Endothelial cell of umbilical vein (primary cell): ENCODE data around the gene SPTBN5. TPM values are rescaled to one million over a fixed set of nuclear protein-coding genes. Genes with fewer than 3 reads are reported as not detected.

Experiments used
- BruUV-seq: library from RNA; stranded (reverse); fragments of 400-500 nt; replicated peaks from 2 replicates; lab custom pipeline; 2021; lab: Mats Ljungman, UMichigan
- CTCF ChIA-PET: fragments of 300-600, 350-600 bp; sonication (Branson Sonifier 250); formaldehyde crosslinking; loops from one replicate; lab custom pipeline; 2021; ENCODE audit warnings: antibody characterized with exemption, inconsistent platforms; lab: Charles Lee
- POLR2A ChIA-PET: fragments of 300-600, 350-600 bp; sonication (Branson Sonifier 250); formaldehyde crosslinking; loops from one replicate; lab custom pipeline; 2021; ENCODE audit warnings: antibody characterized with exemption, inconsistent platforms; lab: Charles Lee
- DNase-seq: peaks from one replicate; pipeline ENCODE4 v3.0.0-alpha.2; 2011; ENCODE audit warnings: low read depth, low spot score
- FAIRE-seq: peaks from 2 replicates; lab custom pipeline; 2011; peaks lifted over from hg19 to GRCh38; lab: Jason Lieb, UNC
- H2AFZ ChIP-seq: 2 replicates; pipeline ENCODE4 v1.6.0; 2012; ENCODE audit warnings: low read depth, low read length, control low read depth, inconsistent platforms
- H3K27ac ChIP-seq: 2 replicates; pipeline ENCODE4 v1.5.1; 2011; ENCODE audit warnings: low read depth, mild to moderate bottlenecking, control low read depth, low read length, moderate library complexity; ENCODE audit not compliant: insufficient read depth
- H3K27me3 ChIP-seq, 2 experiments: 2 replicates each; pipeline versions ENCODE4 v1.6.0 to v1.6.1; 2011; ENCODE audit warnings: low read length in 2 of 2, mixed read lengths in 1 of 2; ENCODE audit not compliant: control insufficient read depth in 2 of 2, insufficient read depth in 2 of 2
- H3K36me3 ChIP-seq, 2 experiments: 2 replicates in 1 of 2; 3 replicates in 1 of 2; pipeline ENCODE4 v1.5.1; 2011; ENCODE audit warnings: low read length in 2 of 2, mild to moderate bottlenecking in 1 of 2, moderate library complexity in 1 of 2; ENCODE audit not compliant: control insufficient read depth in 2 of 2, insufficient read depth in 2 of 2; ENCODE audit errors: extremely low read depth in 1 of 2
- H3K4me1 ChIP-seq: 3 replicates; pipeline ENCODE4 v1.5.1; 2011; ENCODE audit warnings: mild to moderate bottlenecking, low read length; ENCODE audit not compliant: control insufficient read depth, insufficient read depth; ENCODE audit errors: extremely low read depth
- H3K4me2 ChIP-seq: 2 replicates; pipeline ENCODE4 v1.6.1; 2011; ENCODE audit warnings: low read length, control low read depth, mixed read lengths; ENCODE audit not compliant: insufficient read depth
- H3K4me3 ChIP-seq, 3 experiments: fragments of 200-600 bp in 1 of 3; sonication (generic), shearing (Covaris generic) in 1 of 3; replicated peaks in 1 of 3; 2 replicates each; pipeline ENCODE4 v1.5.1; 2011 to 2016; ENCODE audit warnings: control low read depth in 3 of 3, low read length in 3 of 3, mild to moderate bottlenecking in 2 of 3, inconsistent platforms in 1 of 3, low read depth in 1 of 3, moderate library complexity in 1 of 3; ENCODE audit not compliant: insufficient read depth in 1 of 3
- H3K79me2 ChIP-seq: 2 replicates; pipeline ENCODE4 v1.6.0; 2012; ENCODE audit warnings: low read length, inconsistent platforms; ENCODE audit not compliant: control insufficient read depth, insufficient read depth
- H3K9ac ChIP-seq: replicated peaks from 2 replicates; pipeline ENCODE3; 2011; ENCODE audit warnings: low read length, control low read depth; ENCODE audit not compliant: insufficient read depth; ENCODE audit errors: extremely low read depth
- H3K9me1 ChIP-seq: replicated peaks from 3 replicates; pipeline ENCODE4 v1.6.0; 2011; ENCODE audit warnings: mild to moderate bottlenecking, low read length; ENCODE audit not compliant: control insufficient read depth, insufficient read depth; ENCODE audit errors: extremely low read depth
- H3K9me3 ChIP-seq: replicated peaks from 2 replicates; pipeline ENCODE4 v1.5.1; 2012; ENCODE audit warnings: low read length, inconsistent platforms; ENCODE audit not compliant: control insufficient read depth, insufficient read depth
- H4K20me1 ChIP-seq: replicated peaks from 2 replicates; pipeline ENCODE3; 2011; ENCODE audit warnings: mild to moderate bottlenecking, low read length; ENCODE audit not compliant: control insufficient read depth, insufficient read depth; ENCODE audit errors: extremely low read depth
- CTCF ChIP-seq, 2 donors: IDR thresholded peaks; 1 replicate in 1 of 2; 2 replicates in 1 of 2; pipeline ENCODE4 v1.5.1; 2011; ENCODE audit warnings: low read length in 2 of 2, mild to moderate bottlenecking in 2 of 2, moderate library complexity in 2 of 2, control low read depth in 1 of 2, inconsistent platforms in 1 of 2, low read depth in 1 of 2; ENCODE audit not compliant: insufficient read depth in 1 of 2; ENCODE audit errors: extremely low read depth in 1 of 2
- EZH2 ChIP-seq: IDR thresholded peaks from 2 replicates; pipeline ENCODE4 v1.6.1; 2012; ENCODE audit warnings: borderline replicate concordance, low read depth, mild to moderate bottlenecking, moderate library complexity, low read length, inconsistent platforms; ENCODE audit not compliant: severe bottlenecking
- FOS ChIP-seq: IDR thresholded peaks from 2 replicates; pipeline ENCODE4 v1.6.1; 2011; ENCODE audit warnings: mild to moderate bottlenecking, low read length, moderate library complexity, borderline replicate concordance; ENCODE audit not compliant: insufficient read depth
- GATA2 ChIP-seq: IDR thresholded peaks from 2 replicates; pipeline ENCODE4 v1.7.0; 2011; ENCODE audit warnings: low read depth, mild to moderate bottlenecking, moderate library complexity, mixed read lengths, low read length; ENCODE audit not compliant: insufficient read length, insufficient read depth
- JUN ChIP-seq: IDR thresholded peaks from 2 replicates; pipeline ENCODE4 v1.6.1; 2011; ENCODE audit warnings: borderline replicate concordance, low read depth; ENCODE audit not compliant: insufficient read length, insufficient read depth
- MAX ChIP-seq: IDR thresholded peaks from 2 replicates; pipeline ENCODE4 v1.6.1; 2011; ENCODE audit not compliant: insufficient read depth, insufficient read length
- MYC ChIP-seq: IDR thresholded peaks from one replicate; pipeline ENCODE4 v1.6.1; 2011; ENCODE audit warnings: mild to moderate bottlenecking, low read depth, low read length
- POLR2A ChIP-seq: IDR thresholded peaks from 2 replicates; pipeline ENCODE4 v1.6.1; 2012; ENCODE audit warnings: low read depth, mild to moderate bottlenecking, control low read depth, low read length
- POLR2AphosphoS5 ChIP-seq: IDR thresholded peaks from 2 replicates; pipeline ENCODE4 v1.6.1; 2012; ENCODE audit warnings: low read depth, mild to moderate bottlenecking, control low read depth, low read length, moderate library complexity; ENCODE audit not compliant: insufficient read depth
- dilution Hi-C: fragments of 300-500 bp; cut with MboI; formaldehyde crosslinking; loops from one replicate; pipeline ENCODE4 v1.15.0; 2019; ENCODE audit warnings: low sequenced_read_pairs; ENCODE audit not compliant: extremely low pct_ligation_motif_present
- intact Hi-C: fragments of 100-400 bp; cut with micrococcal nuclease; formaldehyde crosslinking; loops from one replicate; pipeline ENCODE4 v1.10.0; 2022
- polyA plus RNA-seq, 4 experiments: library from polyadenylated mRNA; depleted of rRNA in 3 of 4; stranded (reverse) in 3 of 4; unstranded in 1 of 4; fragments of >200 nt; gene quantifications; 2 replicates each; pipeline versions ENCODE4 v1.2.1 to v1.2.3, GENCODE V29; 2011 to 2012; ENCODE audit warnings: missing spikeins in 1 of 4
- total RNA-seq: library from RNA; stranded (reverse); gene quantifications from 2 replicates; pipeline ENCODE4 v1.2.3, GENCODE V29; 2021

Gene SPTBN5
- total and polyA plus RNA-seq, 2 donors (not counting 3 experiments of a cell fraction or from before 2014, with no cell fraction given), result 12.0 to 19.0 TPM

- intact Hi-C loops (no loop called here), dilution Hi-C loops (no loop called here)
- Histone ChIP-seq H3K9me3 (no peaks in the 10 kb centered on the region), H3K4me3 (no peak overlapping the region), H4K20me1 (no peaks in the 10 kb centered on the region), H3K4me2 (no peak overlapping the region), H3K36me3 (peaks cover 5 to 13% of the 10 kb centered on the region in 2 experiments), H3K9ac (peak overlapping the region; percentile 46), H3K9me1 (no peaks in the 10 kb centered on the region), H2AFZ (no peak overlapping the region), H3K27ac (peak overlapping the region; percentile 82), H3K27me3 (no peaks in the 10 kb centered on the region), H3K4me1 (peaks cover 79% of the 10 kb centered on the region), H3K79me2 (peaks cover 93% of the 10 kb centered on the region)
- TF ChIP-seq GATA2, result no peak
- TF ChIP-seq CTCF (IDR thresholded peaks at IDR 0.05; ENCODE audit: extremely low read depth in 1 of 2, insufficient read depth in 1 of 2, low read depth in 1 of 2, low read length in 2 of 2), result no peak
- TF ChIP-seq POLR2AphosphoS5, result no peak
- no peak for TF ChIP-seq JUN
- TF ChIP-seq MAX, result no peak
- TF ChIP-seq EZH2, result no peak
- no peak for TF ChIP-seq FOS
- TF ChIP-seq POLR2A, result no peak
- TF ChIP-seq MYC, result no peak
- FAIRE-seq, result no peak
- DNase-seq, result no peak
- ChIA-PET CTCF (interaction anchor here (0.9 to 3.3 kb wide), 10 partner anchors 9 to 61 kb away, joined by 3 to 21 read pairs (median 4); partner anchors contain the start of gene EHD4), POLR2A (interaction anchor here (0.6 kb wide), 1 partner anchor 1210 kb away, joined by 5 read pairs; no protein-coding TSS in a partner anchor)
- no TSS peak for BruUV-seq
Measured at GRCh38 chr15:41928637-41929620, 35.1 kb upstream of the SPTBN5 start.
